Measurements from ENCODE around the gene PGLYRP2.

The PGLYRP2 gene

DNA sequence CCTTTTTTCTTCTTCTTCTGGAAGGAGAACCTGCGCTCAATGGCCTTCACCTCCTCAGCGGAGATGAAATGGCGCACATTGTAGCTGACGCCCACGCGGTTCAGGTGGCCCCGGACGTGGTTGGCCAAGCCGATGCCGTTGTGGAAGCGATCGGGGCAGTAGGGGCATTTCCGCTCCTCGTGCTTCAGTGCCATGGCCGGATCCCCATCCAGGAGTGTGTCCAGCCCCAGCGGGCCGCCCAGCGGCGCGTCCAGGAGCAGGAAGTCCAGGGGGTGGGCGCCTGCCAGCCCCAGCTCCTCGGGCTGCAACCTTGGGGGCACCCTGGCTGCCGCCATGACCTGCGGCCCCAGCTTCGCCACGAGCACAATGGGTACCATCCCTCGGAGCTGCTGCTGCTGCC lies 40.7 kb downstream of the PGLYRP2 start:
- DNase-seq, result no peak

DNA sequence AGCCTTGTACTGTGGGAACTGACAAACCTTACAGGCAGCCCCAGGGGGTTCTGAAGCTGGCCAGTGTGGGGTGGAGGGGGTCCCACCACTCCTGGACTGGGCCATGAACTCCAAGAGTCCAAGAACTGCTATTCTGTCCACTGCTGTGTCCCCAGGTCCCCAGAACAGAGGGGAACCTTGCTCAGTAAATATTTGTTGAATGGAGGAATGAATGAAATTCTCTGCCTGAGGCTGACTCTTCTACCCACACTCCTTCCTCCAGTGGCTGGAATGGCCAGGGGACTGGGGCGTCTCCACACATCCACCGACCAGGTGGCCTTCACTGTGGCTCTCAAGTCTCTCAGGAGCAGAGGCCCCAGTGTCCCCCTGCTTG lies 41.2 kb downstream of the PGLYRP2 start:
- DNase-seq, result no peak

DNA sequence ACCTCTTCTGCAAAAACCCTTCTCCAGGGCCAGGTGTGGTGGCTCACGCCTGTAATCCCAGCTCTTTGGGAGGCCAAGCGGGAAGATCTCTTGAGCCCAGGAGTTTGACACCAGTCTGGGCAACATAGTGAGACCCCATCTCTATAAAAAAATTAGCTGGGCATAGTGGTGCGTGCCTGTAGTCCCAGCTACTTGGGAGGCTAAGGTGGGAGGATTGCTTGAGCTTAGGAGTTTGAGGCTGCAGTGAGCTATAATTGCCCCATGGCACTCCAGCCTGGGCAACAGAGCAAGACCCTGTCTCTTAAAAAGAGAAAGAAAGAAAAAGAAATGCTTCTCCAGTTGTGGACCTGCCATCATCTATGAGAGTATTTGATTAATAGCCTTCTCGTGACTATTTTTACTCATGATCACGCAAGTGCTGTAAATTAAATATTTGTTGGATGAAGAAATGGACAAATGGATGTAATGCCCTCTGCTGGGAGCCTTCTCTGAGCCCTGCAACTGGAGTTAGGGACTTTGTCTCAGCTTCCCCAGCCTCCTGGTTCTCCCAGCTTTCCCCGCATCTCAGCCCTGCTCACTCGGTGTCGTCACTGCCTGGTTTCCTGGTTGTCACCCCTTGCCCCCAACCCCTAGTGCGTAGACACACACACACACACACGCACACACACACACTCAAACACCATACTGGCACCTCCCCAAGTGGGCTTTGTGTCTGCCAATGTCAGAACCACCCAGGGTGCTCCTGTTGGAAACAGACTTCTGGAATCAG lies 41.8 kb downstream of the PGLYRP2 start:
- DNase-seq, result no peak

GRCh38 chr19:15436826-15437110 lies 42.5 kb downstream of the PGLYRP2 start:
- no peak for DNase-seq

GRCh38 chr19:15436012-15436825 lies 43.1 kb downstream of the PGLYRP2 start:
- no peak for DNase-seq

DNA sequence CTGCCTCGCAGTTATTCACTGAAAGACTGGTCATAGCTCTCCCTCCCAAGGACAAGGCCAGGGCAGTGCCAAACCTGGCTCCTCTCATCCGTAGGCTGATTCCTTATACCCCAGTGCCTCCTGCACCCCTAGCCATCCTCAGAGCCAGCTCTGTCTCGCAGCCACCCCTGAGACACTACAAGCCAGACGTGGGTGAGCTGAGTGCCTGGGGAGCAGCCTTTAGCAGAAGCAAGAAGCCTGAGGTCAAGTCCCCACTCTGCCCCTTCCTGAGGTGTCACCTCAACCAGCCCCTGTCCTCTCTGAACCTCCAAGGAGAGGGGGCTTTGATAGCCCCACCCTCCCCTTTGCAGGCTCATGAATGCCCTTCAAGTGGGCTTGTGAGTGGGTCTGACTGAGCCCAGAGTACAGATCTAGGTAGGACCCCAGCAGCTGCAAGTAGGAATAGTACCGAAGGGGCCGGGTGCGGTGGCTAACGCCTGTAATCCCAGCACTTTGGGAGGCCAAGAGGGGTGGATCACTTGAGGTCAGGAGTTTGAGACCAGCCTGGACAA lies 45.7 kb downstream of the PGLYRP2 start:
- DNase-seq, result no peak

DNA sequence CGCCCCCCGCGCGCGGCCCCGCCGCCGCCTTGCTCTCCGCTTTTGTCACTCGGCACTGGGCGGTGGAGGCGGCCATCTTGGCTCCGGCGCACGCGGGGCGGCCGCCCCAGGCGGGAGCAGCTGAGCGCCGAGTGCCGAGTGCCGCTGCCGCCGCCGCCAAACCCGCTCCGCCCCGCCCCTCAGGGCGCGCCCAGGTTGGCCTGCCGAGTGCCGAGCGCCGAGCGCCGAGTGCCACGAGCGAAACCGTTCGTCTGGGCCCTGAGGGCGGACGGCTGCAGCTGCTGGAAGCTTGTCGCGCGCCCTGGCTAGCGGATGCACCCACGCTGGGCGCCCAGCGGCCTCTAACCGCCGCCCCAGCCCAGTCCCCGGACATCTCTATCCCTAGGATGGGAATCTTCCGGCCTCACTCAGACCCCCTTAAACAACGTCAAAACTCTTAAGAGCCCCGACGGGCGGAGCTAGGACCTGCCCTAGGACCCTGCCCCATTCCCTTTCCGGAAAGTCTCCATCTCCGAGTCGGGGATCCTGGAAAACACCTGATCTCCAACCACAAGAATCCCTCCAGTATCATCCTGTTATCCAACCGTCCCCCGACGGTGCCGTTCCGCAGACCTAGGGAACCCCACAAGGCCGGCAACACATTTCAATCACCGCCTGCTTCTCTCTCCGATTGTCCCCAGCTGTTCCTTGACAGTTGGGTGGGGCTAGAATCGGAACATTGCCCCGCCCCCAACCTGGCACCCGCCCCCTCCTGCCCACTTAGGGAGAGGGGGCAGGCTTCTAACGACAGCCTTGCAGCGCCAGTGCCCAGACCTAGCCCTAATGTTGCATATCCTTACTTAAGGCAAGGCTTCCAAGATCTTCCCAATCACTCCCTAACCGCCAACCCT lies 46.4 kb downstream of the PGLYRP2 start:
- peak; percentile 89 for DNase-seq

DNA sequence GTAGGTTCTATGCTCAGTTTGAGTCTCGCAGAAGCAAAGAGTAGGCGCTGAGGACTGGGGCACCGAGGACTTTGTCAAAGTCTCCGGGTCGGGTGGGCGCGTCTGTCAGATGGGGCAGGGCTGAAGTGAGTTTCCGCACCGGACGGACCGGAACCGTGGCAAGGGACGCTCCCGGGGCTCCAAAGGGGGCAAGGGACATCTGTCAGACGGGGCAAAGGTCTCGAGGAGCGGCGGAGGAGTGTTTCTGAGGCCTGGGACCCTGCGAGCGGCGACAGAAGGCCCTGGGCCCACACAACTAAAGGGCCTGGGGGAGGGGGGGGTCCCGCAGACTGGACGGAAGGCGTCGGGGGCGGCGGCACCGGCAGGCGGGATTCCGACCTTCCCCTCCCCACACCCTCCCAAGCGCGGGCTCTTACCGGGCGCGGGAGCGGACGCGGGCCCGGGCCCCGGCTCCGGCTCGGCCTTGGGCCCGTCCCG lies 47.2 kb downstream of the PGLYRP2 start:
- DNase-seq, result no peak

GRCh38 chr19:15431396-15432017 lies 47.8 kb downstream of the PGLYRP2 start:
- no peak for DNase-seq

GRCh38 chr19:15430526-15431120 lies 48.7 kb downstream of the PGLYRP2 start:
- no peak for DNase-seq

GRCh38 chr19:15429825-15430467 lies 49.4 kb downstream of the PGLYRP2 start:
- no peak for DNase-seq

DNA sequence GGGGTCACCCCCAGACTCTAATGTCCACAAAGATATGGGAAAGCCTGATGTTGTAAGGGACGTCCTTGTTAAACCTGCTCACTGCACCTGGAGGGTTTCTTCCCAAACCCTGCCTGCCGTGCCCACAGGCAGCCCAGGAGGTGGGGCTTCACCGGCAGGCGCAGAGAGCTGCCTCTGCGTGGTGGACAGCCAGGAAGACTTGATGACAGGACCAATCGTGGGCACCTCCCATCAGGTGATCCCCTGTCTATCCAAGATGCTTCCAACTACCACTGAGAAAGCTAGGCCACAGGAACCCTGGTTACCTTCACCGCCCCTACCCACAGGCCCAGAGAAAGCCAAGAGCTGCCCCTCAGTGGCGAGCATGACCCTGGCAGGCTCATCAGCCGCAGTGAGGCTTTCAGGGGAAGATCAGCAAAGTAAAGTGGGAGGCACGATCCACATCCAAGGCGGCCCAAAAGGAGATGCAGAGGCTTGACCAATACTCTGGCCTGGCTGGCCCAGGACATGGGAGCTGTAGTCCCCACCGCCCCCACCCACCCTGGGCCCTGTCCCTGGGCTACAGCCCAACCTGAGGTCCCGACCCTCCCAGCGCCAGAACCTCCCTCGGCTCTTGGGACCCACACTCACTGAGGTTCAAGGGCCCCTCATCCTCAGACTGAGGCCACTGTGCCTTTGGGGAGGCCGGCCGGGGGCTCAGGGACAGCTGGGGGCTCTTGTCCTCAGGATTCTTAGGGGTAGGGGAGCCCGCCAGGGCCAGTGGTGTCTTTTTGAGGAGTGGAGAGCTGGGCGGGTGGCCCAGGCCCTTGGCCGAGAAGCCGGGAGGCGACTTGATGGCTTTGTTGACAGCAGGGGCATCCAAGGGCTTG lies 50.1 kb downstream of the PGLYRP2 start:
- no peak for DNase-seq

GRCh38 chr19:15427991-15428471 lies 51.3 kb downstream of the PGLYRP2 start:
- no peak for DNase-seq

DNA sequence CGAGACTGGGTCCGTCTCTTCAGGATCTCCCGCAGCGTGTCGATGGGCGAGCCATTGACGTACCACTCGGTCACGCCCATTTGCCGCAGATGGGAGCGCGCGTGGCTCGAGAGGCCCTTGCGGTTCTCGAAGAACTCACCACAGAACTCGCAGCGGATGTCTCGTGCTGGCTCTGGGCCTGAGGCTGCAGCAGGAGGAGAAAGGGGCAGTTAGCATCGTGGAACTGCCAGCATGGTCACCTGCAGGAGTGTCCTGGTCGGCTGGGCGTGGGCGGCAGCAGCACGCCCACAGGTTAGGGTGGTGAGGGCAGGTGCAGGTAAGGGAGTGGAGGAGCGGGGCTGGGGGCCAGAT lies 52.0 kb downstream of the PGLYRP2 start:
- DNase-seq, result no peak

- DNase-seq, result no peak
Measured at GRCh38 chr19:15426485-15427349, 52.6 kb downstream of the PGLYRP2 start.

DNA sequence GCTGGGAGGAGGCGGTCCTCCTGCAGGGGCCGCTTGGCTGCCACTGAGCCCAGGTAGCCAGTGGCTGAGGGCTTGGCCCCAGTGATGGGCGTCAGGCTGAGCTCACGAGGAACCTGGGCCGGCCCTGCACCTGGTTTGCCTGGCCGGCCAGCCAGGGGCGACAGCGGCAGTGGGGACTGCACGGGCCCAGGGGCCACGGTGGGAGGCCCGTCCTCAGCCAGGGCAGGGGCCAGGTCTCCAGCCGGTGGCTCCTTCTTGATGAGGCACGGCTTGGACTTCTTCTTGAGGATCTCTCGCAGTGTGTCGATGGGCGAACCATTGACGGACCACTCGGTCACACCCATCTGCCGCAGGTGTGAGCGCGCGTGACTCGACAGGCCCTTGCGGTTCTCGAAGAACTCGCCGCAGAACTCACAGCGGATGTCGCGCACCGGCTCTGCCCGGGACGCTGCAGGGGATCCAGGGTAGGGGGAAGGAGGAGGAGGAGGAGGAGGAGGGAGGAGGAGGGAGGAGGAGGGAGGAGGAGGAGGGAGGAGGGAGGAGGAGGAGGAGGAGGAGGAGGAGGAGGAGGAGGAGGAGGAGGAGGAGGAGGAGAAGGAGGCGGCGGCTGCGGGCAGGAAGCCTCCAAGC lies 53.9 kb downstream of the PGLYRP2 start:
- no peak for DNase-seq

GRCh38 chr19:15424692-15425272 lies 54.5 kb downstream of the PGLYRP2 start:
- no peak for DNase-seq

DNA sequence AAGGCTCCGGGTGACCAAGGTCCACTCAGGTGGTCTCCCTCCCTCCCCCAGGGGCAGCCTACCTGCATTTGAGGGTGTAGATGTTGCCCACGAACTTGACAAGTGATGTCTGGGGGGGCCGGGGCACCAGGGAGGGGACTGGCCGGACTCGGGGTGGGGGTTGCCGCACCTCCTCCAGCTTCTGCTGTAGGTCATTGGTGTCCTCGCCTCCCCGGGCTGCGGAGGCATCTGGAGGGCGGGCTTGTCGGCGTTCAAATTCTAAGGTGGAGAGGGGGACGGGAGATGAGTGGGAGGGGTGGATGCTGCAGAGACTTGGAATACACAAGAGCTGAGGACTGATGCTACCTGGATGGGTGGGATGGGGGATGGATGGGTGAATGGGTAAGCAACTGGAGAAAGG lies 55.2 kb downstream of the PGLYRP2 start:
- no peak for DNase-seq

GRCh38 chr19:15423130-15423529 lies 56.2 kb downstream of the PGLYRP2 start:
- no peak for DNase-seq
